GM21786 (cell line): Measurements from ENCODE around the gene ENPP1.
"Not testable (repeated sequence)": the region's sequence is repeated elsewhere in the genome, so short reads cannot be mapped to it uniquely, and the experiment has no call there.

Source experiments
- ATAC-seq: cut with Tn5 transposase; IDR thresholded peaks from one replicate; pipeline ENCODE4 v1.9.1; 2021; ENCODE audit not compliant: unreplicated experiment

The ENPP1 gene

DNA sequence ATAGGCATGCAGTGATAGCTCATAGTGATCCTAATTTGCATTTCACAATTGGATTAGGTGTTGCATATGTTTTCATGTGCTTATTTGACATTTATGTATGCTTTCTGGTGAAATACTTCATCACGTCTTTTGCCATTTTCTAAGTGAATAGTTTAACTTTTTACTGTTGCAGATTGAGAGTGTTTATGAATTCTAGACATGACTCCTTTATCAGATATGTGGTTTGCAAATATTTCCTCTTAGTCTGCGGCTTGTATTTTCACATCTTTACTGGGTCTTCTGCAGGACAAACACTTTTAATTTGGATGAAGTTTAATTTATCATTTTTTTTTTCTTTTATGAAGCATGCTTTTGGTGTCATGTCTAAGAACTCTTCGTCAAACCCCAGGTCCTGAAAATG lies 104.1 kb downstream of the ENPP1 start:
- ATAC-seq, result no peak

DNA sequence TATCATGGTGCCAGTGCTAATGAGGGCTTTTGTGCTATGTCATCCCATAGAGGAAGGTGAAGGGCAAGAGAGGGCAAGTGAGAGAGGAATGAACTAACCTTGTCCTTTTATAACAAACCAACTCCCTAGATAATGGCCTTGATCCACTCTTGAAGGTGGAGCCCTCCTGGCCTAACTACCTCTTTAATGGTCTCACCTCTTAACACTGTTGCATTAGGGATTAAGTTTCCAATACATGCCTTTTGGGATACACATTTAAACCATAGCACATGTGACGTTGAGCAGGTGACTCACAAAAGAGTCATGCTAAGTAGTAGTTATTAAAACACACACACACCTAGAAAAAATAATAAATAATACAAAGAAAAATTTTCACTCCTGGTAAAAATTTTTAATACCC lies 106.4 kb downstream of the ENPP1 start:
- no peak for ATAC-seq

DNA sequence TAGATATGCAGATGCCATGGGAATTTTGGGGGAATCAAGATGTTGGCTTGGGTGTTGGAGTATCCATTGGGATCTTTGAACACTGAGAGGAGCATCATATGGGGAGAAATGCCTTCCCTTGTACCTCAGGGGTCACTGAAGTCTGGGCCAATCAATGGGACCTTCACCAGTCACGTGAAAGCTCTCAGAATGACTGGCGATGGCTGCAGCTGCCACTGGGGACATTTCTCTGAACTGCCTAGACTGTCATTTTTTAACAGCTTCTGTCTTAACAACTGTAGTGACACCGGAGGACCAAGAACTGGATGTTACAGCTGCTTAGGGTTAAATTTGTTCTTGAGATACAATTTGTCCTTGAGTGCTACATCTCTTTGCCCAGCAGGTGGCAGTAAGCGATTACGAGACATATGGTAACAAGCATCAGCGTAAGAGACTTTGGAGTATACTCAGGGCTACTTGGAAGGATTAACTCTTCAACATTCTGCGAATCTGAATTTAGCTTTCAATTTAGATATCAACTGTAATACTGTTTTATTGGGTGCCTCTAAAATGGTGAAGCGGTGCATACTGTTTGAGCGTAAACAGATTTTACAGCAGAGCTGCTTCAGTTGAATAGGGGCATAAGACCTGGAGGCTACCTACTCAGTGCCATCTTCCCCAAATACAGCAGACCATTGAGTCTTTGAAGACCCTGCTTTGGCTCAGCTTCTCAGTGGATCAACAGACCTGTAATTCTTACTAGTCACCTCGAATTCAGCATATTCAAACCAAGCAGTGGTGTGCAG lies 107.3 kb downstream of the ENPP1 start:
- ATAC-seq, result peak; percentile 87

DNA sequence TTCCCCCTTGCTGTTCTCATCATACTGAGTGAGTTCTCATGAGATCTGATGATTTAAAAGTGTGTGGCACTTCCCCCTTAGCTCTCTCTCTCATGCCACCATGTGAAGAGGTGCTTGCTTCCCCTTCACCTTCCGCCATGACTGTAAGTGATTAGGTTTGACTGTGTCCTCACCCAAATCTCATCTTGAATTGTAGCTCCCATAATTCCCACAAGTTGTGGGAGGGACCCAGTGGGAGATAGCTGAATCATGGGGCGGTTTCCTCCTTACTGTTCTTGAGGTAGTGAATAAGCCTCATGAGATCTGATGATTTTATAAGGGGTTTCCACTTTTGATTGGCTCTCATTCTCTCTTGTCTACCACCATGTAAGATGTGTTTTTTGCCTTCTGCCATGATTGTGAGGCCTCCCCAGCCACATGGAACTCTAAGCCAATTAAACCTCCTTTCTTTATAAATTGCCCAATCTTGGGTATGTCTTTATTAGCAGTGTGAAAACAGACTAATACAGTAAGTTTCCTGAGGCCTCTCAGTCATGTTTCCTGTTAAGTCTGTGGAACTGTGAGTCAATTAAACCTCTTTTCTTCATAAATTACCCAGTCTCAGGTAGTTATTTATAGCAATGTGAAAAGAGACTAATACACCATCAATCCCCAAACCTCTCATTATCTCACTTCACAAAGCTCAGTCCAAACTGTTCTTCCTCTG lies 108.4 kb downstream of the ENPP1 start:
- not testable (repeated sequence) for ATAC-seq

DNA sequence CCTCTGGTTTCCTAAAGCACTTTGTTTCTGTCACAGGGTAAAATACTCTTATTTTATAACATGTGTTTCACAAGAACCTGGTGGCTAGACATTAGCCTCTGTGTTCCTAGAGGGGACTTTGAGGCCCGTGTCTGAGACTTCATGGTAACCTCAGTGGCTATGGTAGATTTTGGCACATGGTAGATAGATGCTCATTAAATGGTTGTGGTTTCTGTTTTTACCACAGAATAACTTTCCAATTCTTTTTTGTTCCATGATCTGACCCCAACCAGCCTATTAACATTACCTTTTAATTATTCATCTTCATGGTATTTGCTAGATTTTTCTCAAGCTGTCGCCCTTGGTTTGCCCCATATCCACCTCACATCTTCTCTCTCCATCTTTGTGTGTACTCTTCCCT lies 109.0 kb downstream of the ENPP1 start:
- ATAC-seq, result no peak

DNA sequence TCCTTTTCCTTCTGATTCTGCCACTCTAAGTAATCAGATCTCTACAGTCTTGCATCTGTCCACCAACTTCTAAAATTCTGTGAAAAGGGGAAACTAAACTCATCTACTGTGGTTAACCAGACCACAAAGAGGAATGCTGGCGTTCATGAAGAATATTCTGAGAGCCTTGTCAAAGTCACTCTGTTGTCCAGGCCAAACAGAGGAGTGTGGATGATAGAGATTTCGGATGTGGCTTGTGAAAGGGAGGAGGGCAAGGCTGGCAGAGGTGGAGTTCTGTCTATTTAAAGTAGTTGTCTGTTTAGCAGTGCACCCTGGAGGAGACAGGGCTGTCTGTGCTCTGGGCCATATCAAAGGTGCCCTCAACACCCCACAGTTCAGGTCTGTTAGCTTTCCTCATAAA lies 109.5 kb downstream of the ENPP1 start:
- no peak for ATAC-seq

DNA sequence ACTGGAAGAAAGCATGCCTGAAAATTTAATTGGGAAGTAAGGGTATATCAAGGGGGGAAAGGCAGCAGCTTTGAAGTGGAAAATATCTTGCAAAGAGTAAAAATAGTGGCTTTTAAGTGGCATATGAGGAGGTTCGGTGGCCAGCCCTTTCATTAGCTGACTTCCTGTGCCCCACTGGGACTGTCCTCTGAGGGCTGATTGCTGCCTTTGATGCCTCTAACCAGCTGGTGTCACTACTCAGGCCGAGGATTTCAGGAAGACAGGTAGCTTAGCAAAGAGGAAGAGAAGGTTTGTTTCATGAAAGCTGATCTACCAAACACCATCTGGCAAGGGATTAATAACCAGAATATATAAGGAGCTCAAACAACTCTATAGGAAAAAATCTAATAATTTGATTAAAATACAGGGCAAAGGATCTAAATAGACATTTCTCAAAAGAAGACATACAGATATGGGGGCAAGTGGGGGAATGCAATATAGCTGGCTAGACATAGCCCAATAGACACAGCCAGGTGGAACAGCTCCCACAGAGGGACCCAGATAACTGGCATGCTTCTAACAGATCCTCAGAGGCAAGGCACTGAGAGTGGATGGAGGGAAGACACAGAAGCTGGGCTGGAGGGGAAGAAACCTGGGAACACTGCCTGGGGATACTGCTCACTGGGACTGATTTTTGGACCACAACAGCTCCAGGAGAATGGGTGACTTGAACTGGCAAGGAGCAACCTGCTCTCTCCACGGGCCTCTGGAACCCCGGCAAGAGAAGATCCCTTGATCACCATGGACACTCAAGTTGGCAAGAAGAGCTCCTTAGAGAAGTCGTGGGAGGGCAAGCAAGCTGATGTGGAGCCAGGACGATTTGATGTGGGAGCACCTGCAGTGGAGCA lies 110.2 kb downstream of the ENPP1 start:
- no peak for ATAC-seq

DNA sequence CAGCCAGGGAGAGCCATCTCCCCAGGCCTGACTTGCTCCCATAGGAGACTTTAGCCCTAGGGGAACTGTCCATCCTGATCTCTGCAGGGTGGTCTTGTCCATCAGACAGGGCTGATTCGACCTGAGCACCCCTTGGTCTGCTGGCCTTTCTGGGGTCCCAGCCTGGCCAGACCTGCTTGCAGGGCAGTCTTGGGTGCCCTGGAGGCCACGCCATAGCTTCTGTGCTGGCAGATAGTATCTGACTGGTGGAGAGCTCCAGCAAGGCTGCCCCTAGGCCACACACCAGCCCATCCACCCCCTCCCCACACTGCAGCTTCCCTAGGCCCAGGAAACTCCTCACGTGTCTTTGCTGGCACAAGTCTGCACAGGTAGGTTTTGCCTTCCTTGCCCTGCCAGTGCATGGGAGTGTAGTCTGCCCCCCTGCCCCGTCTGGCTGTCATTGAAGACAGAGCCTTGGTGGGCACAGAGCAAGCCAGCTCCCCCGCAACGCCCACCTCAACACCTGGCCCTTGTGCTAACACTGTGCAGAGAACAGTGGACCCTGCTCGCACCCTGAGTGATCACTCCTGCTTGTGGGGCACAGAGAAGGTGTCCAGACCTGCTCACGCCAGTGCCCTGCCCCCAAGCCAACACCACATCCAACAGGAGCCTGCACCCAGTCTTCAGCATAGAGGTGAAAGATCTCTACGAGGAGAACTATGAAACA lies 111.0 kb downstream of the ENPP1 start:
- no peak for ATAC-seq

DNA sequence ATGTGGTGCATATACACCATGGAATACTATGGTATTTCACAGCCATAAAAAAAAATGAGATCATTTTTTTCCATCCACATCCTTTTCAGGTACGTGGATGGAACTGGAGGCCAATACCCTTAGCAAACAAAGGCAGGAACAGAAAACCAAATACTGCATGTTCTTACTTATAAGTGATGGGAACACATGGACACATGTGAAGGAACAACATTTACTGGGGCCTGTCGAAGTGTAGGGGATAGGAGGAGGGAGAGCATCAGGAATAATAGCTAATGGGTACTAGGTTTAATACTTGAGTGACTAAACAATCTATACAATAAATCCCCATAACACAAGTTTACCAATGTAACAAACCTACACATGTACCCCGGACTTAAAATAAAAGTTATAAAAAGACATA lies 112.8 kb downstream of the ENPP1 start:
- ATAC-seq, result no peak

DNA sequence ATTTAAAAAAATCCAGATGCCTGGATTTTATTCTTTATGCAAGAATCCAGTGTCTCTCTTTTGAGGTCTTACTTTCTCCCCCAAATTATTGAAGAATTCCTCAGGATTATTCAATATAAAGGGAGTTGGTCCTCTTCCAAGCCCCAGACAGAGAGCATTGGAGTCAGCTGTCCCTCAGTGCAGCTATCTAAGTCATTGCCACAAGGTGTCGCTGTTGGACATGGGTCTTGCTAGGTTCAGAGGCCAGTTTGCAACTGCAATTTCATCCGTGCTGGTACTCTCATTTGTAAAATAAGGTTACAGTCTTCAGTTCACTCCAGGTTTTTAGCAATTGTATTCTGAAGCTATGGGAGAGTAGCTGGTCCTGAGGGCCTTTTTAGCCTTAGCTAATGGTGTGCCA lies 115.5 kb downstream of the ENPP1 start:
- no peak for ATAC-seq

DNA sequence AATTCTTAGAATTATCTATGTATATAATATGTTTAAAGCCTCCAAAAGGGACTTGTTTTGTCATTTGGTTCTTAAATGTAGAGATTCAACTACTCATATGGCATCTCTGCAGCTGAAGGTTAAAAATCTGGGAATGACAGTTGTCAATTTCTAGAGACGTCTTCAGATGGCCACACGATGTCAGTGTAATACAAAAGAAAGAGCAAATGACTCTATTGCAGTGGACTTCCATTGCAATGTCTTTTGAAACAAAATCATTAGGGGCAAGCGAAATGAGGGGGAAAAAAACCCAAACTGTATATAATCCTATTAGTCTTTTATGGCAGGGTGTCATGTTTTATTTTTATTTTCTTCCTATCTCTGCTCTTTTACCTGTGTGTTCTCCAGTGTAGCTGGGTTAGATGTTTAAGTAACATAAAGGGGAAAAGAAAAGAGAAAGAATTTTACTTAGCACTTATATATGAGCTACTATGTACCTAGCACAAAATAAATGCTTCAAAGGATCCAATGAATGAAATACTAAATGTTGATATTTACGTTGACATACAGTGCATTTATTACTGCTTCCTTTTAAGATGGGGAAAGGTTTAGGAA lies 117.2 kb downstream of the ENPP1 start:
- no peak for ATAC-seq

DNA sequence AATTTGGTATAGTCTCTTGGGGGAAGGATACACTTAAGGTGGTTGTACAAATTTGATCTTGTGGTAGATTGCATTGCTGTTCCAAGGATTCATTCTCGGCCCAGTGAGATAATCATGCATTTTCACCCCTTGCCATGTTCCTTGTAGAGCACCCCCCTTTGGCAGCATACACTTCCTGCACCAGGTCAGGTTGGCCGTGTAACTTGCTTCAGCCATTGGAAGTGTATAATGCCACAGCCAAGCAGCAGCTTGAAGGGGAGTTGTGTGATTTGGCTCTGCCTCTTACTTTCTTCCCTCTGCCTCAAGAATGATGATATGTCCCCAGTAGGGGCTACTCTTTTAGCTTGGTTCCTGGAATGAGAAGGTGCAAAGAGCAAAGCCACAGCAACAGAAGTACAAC lies 121.4 kb downstream of the ENPP1 start:
- no peak for ATAC-seq

DNA sequence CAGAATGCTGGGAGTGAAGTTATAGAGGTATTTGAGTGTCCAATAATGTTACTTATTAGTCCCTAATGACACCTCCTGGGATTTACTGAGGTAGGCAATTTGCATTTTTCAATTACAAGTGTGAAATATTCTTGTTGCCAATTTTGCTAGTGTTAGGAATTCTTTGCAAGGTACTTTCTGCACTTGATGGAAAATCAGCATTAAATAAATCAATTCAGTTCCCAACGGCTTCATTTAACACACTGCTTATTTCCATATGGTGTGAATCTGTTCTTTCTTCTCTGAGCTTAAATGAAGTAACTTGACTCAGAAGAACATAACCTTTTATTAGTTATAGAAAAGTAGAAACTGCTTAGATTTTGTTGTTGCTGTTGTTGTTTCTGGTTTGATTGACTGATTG lies 122.2 kb downstream of the ENPP1 start:
- no peak for ATAC-seq

DNA sequence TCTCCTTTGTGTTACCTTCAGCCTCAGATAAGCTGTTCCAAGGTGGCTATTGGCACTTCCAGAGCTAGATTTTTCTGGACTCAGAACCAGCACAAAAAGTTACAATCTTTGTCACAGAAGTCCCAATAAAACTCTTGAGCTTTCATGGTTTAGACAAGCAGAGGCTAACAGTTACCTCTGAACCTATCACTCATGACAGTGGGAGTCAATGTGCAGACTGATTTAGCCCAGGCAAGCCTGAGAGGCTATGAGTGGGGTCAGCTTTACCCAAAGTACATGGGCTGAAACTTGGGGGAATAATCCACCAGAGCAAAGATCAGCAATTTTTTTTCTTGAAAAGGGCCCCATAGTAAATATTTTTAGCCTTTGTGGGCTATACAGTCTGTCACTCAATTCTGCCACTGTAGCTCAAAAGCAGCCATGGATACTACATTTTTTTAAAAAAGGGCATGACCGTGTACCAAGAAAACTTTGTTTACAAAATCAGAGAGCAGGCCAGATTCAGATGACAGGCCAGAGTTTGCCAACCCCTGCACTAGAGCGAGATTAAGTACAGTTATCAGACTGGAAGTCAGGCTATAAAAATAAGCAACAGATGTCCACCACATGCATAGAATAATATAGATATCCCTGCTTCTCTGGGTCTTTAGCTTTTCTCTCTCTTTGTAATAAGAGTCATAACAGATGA lies 123.4 kb downstream of the ENPP1 start:
- ATAC-seq, result no peak

DNA sequence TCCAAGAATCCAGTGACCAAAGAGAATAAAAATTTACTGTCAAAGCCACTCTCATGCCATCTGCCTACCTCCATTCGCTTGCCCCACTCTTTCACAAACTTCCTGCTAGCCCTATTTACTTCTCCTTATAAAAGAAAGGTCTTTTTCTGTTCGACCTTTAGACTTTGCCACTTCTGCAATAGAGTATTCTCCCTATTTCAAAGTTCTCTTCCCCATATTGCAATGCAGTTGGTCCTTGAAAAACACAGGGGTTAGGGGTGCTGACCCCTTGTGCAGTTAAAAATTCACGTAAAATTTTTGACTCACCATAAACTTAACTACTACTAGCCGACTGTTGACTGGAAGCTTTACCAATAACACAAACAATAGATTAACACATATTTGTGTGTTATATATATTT lies 128.3 kb downstream of the ENPP1 start:
- ATAC-seq, result no peak

DNA sequence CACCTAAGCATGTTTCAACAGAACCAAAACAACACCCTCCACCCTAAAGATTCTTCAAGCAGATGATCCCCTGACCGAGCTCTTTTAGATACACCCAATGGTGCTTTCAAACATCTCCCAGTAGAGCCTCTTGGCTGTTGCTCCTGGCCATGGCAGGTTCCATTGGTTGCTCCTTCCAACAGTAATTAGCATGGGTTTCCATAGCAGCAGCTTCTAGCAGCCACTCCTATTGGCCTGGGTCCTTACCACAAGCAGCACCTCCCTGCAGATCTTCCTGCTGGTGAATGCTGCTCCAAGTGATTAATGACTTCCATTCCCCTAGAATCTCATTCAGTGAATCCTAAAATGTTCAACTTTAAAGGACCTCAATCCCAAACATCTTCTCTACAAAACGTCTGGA lies 129.4 kb downstream of the ENPP1 start:
- ATAC-seq, result no peak

DNA sequence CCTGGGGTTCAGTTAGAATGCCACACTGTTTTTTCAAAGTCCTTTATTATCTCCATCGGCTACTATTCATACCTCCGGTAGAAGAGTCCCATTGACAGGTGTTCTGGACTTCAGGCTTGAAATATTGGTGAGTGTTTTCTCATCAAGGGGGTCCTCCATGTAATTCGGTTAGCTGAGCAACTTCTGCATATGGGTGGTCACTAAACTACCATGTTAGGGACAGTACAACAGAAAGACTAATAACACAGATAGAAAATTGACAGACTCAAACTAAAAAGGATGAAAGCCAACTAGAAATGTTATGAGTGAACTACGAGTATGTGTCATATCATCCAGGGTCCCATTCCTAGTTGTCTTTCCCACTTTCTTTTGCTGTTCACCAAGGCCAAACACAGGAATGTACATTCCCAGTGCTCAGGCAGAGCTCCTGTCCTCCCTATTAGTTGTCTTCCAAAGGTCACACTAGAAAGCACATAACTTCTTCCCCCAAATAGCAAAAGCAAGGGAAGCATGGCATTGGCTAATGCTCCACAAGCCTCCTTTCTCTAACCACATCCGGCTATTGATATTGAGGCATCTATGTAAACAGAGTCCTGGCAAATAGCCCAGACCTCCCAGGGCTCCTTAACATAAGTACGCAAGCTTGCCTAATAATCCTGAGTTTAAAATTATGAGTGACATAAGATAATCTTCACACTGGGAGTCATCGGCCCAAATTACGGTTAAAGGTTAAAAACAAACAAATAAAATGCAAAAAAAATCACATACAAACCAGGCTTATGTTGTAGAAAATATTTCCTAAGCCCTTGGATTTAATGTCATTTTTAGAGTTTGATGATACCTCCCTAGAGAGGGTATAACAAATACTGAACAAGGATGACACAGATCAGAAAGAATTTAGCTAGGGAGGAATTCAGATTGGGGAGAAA lies 130.1 kb downstream of the ENPP1 start:
- no peak for ATAC-seq
